GM19452 (cell line): ENCODE measurements around the gene KIAA1614.

Source experiments
- ATAC-seq: cut with Tn5 transposase; IDR thresholded peaks from one replicate; pipeline ENCODE4 v1.9.1; 2021; ENCODE audit not compliant: unreplicated experiment

Gene KIAA1614

DNA sequence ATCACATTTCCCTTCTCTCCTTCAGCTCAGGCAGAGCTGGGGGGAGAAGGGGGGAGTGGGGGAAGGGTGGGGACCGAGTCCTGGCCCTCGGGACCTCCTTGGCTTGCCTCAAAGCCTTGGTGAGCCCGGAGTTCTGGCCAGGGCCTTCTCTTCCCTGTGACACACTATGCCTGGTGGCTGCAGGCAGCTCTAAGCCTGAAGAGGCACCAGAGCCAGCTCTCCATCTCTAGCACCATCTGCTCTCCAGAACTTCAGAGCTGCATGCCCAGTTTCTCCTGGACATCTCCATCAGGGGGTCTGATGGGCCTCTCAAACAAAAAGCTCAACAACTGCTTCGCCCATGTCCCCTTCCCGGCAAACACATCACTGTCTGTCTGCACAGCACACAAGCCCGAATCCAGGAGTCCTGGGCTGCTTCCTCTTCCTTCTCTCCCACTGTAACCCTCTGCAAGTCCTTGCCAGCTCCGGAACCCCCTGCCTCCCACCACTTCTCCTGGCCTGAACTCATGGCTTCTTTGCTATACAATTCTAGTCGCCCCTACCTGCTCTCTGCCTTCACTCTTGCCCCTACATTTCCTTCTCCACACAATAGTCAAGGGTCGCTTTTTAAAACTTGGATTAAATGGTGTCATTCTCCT lies 26.5 kb downstream of the KIAA1614 start:
- ATAC-seq, result no peak

DNA sequence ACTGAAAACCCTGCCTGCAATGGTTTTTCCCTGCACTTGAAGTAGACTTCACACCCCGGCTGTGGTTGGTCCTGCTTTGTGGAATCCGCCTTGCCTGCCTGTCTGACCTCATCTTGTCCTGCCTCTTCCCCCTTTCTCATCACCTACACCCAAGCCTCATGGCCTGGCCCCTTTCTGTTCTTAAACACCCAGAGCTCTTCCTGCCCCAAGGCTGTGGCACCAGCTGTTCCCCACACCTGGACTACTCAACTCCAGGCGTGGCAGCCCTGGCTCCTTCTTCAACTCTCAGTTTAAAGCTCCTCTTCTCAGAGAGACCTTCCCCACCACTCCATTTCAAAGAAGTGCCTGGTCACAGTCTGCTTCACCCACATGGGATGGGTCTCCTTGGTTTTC lies 27.0 kb downstream of the KIAA1614 start:
- ATAC-seq, result no peak

DNA sequence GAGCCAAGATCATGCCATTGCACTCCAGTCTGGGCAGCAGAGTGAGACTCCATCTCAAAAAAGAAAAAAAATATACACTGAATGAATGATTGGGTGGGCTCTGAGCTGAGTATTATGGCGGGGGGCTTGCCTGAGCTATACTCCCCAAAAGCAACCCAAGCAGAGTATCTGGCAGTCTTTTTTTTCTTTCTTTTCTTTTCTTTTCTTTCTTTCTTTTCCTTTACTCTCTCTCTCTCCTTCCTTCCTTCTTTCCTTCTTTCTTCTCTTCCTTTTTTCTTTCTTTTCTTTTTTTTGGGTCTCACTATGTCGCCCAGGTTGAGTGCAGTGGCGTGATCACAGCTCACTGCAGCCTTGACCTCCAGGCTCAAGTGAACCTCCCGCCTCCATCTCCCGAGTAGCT lies 27.7 kb downstream of the KIAA1614 start:
- ATAC-seq, result no peak

DNA sequence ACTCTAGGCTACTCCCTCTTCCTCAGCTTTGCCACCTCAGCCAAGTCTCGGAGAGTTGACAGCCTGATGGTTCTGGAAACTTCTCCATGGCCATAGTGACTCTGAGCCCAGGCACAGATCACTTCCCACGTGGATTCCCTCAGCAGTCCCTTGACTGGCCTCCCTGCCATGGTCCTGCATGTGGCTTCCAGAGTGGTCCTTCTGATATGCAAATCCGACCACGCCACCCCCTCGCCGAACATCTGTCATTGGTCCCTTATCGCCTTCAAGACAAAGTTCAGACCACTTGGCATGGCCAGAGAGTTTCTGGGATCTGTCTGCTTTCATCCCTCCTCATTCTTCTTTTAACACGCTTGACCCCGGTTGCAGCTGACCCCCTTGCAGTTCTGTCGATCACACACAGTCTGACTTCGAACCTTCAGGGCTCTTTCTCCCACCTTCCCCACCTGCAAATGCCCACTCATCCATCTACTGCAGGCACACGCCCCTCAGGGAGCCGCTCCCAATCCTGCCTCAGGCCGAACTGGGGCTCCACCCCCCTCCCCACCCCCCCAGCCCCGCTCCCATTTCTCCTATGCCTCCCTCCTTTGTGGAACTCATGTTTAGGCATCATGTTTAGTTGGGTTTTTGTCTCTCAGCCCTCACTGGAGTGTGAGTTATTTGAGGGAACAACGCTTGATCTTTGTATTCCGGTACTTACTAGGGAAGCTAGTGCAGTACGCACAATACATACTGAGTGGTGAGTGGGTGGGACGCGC lies 29.0 kb downstream of the KIAA1614 start:
- ATAC-seq, result no peak

DNA sequence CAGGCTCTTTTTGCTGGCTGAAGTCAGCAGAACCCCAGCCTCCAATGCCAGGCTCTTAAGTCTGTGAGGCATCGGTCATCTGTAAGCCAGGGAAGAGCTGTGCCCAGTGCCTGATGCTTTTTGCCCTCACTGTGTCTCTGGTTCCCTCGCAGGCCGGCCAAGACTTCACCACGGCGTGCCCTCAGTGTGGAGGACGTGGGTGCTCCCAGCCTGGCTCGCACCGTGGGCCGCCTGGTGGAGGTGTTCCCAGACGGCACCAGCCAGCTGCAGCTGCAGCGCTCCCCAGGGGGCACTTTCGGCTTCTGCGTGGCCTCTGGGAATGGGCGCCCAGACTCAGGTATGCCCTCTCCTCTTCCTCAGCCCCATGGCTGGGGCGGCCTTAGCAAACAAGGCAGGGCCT lies 32.5 kb downstream of the KIAA1614 start:
- ATAC-seq, result no peak

DNA sequence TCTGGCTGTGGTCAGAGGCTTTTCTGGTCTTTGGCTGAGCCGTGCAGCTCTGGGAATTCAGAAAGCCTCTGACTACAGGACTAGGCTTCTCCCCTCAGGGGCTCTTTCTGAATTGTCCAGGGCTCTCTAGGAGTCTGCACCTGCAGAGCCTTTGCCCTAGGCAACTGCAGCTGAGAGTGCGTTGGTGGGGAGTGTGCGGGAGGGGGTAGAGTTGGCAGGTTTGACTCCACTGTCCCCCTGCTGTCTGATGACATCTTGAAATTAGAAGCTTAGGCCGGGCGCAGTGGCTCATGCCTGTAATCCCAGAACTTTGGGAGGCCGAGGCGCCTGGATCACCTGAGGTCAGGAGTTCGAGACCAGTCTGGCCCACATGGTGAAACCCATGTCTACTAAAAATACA lies 32.9 kb downstream of the KIAA1614 start:
- no peak for ATAC-seq

DNA sequence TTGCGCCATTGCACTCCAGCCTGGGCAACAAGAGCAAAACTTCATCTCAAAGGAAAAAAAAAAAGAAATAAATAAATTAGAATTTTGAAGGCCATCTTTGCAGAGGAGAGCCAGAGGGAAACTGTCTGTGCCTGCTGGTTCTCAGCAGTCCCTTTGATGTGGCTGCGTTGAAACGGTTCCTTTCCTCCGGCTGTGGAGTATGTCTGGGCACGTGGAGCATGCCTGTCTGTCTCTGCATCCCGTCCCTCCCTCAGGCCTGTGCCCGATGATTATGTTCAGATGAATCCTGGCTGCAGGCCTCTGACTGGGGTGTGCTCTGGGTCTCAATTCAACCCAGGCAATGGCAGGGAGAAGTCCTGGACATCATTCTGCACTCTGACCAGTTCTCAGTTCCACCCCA lies 33.4 kb downstream of the KIAA1614 start:
- ATAC-seq, result no peak

DNA sequence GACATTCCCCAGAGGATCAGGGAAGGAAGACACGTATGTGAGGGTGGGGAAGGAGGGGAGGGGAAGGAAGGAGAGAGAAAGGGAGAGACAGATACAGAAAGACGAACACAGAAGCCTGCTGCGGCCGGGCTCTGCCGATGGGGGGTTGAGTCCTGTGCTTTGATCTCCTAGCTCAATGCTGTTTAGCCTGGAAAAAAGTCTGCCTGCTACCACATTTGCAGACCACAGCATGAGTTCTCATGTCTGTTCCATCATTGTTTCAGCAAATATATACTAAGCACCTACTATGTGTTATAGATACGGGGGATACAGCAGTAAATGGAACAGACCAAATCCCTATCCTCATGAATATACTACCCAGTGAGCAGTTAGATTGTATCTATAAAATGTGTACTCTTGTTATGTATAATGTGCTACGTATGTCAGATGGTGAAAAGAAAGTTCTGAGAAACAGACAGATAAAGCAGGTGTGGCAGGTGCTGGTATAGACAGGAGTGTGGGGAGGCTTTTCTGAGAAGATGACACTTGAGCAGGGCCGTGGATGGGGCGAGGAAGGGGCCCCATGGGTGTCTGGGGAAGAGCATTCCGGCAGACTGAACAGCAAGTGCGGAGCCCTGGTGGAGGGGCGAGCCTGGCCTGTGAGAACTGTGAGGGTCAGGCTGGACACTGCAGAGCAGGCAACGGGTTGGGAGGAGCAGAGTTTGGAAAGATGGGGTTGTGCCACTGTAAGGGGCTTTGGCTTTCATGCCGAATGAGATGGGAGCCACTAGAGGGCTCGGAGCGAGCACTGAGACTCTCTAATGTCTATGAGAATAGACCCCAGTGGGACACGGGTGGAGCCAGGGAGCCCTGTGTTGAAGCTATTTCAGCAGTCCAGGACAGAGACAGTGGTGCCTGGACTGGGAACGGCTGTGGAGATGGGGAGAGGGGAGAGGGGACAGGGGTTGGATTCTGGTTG lies 34.1 kb downstream of the KIAA1614 start:
- no peak for ATAC-seq

DNA sequence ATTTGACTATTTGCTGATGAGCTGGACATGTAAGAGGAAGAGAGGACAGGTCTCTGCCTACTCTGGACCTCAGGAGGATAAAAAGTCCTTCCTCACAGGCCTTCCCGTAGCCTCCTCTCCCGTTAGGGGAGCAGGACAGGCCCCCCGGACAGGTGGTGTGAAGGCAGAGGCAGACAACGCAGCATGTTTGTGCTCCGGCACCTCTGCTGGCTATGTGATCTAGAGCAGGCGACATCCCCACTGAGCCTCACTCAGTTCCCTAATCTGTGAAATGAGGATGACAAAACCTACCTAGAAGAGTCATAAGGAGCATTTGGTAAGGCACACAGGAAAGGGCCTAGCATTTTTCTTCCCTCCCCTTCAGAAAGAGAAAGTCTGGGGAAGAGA lies 34.8 kb downstream of the KIAA1614 start:
- no peak for ATAC-seq

DNA sequence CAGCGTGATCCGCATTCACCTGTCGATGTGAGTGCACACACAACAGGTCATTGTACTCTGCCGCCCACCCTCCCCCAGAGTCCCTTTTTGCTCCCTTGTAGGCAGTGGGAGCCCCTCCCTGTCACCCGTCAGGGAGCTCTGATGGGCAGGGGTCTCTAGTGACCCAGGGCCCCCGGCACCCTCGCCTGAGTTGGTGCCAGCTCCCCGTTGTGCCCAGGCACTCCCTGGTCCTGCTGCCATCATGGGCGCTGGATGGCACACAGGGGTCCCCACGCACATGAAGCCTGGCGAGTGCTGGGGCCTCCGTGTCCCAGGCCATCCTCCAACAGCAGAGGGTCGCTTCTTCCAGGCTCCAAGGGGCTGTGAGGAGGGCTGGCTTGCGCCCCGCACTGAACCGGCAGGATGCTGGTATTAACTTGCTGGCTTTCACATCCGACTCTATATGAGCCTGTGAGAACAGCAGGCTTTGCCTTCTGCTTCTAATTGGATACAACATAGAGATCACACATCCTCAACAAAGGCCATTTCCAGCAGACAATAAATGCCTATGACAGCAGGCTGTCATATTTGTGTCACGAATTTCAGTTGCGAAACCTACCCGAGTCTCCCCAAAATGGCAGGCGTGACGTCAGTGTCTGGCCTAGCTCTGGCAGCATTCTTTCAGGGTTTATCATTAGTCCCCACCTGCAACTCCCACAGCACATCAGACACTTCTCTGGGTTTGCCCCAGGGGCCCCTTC lies 35.4 kb downstream of the KIAA1614 start:
- ATAC-seq, result no peak

DNA sequence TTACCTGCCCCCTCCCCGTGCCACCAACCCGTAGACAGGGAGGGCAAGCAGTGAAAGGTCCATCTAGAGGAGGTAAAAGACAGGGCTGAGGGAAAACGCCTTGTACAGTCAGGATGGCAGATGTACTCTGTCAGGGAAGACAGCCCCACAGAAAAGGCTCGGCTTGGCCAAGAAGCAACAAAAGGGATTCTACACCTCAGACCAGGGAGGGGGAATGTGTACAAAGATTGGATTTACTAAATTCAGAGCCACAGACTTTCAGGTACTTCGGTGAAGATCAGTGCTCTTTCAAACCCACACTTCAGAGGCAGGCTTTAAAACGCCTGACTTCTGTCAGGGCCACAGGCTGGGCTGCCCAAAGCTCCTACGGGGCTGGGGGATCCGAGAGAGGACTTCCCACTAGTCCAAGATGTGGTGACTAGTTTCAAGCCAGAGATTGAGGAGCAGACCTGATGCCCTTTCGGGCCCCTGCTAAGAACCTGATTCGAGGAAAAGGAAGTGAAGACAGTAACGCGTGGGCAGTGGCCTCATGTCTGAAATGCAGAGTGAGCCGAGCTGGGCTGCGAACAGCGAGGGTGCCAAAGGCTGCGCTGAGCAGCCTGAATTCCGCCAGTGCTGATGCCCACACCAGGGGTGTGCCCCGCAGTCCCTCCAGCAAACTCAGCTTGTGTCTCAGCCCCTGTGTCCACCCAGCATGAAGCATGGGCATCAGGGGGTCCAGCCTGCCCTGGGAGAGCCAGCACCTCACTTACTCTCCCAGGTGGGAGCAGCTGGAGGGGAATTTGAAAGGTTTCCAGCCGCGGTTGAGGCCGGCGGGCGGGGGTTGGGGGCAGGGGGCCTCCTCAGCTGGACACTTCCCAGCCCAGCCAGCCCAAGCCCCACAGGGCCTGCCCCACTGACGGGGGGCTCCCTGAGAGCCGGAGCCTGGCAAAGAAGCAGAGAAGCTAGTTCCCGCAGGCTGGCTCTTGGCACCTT lies 36.2 kb downstream of the KIAA1614 start:
- no peak for ATAC-seq

DNA sequence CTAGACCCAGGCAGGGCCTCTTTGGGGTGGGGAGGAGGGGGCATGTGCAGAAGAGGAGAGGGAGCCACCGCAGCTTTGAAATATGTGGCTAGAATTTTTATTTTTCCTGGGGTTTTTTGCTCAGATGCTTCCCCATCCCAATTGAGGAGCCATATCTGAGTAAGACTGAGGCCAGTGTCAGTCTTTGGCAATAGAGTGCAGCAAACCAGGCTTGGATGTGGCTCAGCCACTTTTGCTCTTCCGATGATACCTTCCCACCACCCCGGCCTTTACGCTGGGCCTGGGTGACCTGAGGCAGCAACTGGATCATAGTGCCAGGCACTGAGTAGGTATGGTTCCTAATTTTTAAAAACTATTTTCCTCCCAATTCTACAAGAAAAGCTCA lies 36.9 kb downstream of the KIAA1614 start:
- no peak for ATAC-seq

DNA sequence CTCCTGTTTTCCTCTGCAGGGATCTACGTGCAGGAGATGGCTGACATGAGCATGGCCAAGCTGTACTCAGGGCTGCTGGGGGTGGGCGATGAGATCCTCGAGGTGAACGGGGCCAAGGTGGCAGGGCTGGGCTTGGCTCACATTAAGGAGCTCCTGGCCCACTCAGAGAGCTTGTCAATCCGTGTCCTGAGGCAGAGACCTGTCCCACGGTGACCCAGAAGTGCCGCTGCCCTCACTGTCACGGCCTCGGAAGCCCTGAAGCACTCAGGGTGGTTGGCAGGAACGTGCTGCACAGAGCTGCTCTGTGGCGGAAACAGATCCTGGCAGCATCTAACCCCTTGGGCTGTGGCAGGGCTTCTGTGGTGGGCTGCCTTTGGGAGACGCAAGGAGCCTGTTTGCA lies 37.6 kb downstream of the KIAA1614 start:
- no peak for ATAC-seq

DNA sequence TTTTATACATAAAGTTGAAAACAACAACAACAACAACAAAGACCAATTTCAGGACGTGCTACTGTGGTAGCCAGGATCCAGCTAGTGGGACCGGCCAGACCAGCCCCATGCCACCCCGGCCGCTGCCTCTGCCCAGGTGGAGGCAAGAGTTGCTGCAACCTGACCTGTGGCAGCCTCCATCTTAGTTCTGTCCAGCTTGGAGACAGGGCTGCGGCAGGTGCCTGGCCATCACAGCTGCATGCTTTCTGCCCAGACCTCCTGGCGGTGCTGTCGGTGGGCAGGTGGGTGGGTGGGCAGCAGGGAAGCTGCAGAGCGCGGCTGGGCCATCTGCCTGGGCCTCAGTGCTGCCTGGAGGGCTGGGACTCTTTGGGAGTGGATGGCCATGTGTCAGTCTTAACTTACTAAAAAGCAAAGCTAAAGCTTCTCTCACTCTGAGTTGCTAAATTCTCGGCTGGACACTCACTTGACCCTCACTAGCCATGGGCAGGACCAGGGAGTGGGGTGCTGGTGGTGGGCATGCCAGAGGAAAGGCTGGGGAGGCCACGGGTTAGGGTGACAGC lies 38.6 kb downstream of the KIAA1614 start:
- no peak for ATAC-seq

DNA sequence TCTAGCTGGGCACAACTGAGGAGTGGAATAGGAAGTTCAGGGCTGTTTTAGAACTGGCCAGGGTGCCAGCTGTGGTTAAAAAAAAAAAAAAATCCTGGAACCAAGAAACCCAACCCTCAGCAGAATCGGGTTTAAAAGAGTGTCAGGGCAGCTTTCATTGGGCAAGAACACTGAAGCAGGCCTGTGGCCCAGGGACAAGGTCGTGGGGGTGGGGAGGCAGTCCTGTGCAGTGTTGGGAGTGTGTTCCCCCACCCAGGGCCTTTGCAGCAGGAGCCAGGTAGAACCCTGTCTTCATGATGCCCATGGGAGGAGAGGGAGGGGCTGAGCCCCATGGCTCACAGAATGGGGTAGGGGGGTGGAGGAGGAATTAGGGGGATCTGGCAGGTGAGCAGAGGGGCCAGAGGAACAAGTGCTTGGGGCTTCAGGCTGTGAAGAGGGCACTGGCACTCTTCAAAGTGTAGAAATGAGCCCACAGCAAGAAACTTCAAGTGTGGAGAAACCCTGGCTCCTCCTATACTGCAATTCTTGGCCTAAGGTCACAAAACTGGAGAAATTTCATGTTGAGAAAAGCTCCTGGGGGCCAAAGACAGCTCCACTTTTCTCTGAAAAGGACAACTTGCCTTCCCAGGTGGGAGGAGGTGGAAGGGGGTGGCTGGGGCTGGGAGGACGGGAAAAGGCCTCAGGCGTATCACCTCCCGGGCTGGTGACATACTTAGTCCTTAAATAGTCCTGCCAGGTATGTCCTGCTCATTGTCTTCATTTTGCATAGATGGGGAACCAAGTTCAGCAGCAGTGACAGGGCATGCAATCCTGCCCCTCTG lies 39.3 kb downstream of the KIAA1614 start:
- no peak for ATAC-seq

DNA sequence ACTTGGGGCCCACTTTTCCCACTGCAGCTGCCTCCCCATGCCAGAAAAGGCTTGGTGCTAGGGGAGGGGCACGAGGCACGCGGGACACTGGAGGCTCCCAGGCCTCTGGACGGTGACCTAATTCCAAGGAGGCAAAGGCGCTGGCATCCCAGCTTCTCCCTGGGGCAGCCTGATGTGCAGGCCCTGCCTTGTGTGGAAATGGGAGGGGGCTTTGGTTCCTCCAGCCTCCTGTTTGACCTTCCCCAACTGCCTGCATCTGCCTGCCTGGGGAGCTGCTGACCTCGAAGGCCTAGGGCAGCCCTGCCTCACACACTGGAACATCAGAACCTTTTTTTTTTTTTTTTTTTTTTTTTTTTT lies 39.9 kb downstream of the KIAA1614 start:
- no peak for ATAC-seq

DNA sequence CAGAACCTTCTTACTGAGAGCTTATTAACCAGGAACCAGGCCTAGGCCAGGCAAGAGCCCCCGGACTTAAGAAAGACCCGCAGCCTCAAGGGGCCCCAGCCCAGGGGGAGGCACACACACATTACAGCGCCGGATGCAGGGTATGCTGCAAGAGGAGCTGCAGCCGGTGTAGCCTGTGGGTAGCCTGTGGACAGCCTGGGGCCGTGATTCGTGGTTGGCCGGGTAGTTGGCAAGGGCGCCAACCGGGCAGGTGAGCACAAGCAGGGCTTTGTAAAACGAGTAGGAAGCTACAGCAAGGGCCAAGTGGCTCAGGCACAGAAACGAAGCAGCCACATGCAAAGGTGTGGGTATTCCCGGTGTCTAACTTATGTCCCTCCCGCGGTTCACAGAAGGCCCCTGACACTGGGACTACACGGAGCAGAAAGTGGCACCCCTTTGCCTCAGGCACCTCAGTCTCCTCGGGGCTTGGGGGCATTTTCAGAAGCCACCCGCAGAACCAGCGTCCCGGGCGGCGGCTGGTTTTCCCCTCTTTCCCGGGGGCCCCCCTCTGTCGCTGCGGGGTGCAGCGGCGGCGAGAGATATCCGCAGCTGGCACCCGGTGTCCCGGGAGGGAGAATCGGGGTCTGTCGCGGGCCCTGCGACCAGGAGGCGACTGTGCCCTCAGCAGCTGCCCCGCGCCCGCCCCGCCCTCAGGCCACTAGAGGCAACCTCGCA lies 40.8 kb downstream of the KIAA1614 start:
- ATAC-seq, result peak; percentile 22
